Upper lobe of right lung (tissue), 1 donor: ENCODE results near the gene NLRC4. TPM values are rescaled to one million over a fixed set of nuclear protein-coding genes. Genes with fewer than 3 reads are reported as not detected.
A peak's percentile ranks its signal among the peaks of the same experiment; 100 is the strongest.
"Not testable (repeated sequence)": the region's sequence is repeated elsewhere in the genome, so short reads cannot be mapped to it uniquely, and the experiment has no call there.

Experiments used
- ATAC-seq: fragments of 200-7000 bp; cut with Tn5 transposase; one replicate; pipeline ENCODE4 v1.9.1; 2020; ENCODE audit warnings: mild to moderate bottlenecking, moderate library complexity
- DNase-seq: peaks from one replicate; pipeline ENCODE4 v3.0.0-alpha.2; 2020
- H3K27ac ChIP-seq: fragments of 200-600 bp; one replicate; pipeline ENCODE4 v1.8.0; 2022
- H3K27me3 ChIP-seq: fragments of 200-600 bp; one replicate; pipeline ENCODE4 v1.8.0; 2022; ENCODE audit warnings: mild to moderate bottlenecking
- H3K36me3 ChIP-seq: fragments of 200-600 bp; one replicate; pipeline ENCODE4 v1.8.0; 2022
- H3K4me1 ChIP-seq: fragments of 200-600 bp; one replicate; pipeline ENCODE4 v1.8.0; 2022
- H3K4me3 ChIP-seq: fragments of 200-600 bp; one replicate; pipeline ENCODE4 v1.8.0; 2022; ENCODE audit warnings: mild to moderate bottlenecking
- H3K9me3 ChIP-seq: fragments of 200-600 bp; one replicate; pipeline ENCODE4 v1.8.0; 2022
- intact Hi-C: fragments of 100-400 bp; cut with DNase I; formaldehyde crosslinking; loops from one replicate; pipeline ENCODE4 v1.11.0; 2022
- total RNA-seq: library from RNA; stranded (reverse); fragmentation: NEBNext Ultra II Directional; extraction: Animal tissue kit (Norgen Biotek cat#: 25700); gene quantifications from one replicate; pipeline ENCODE4 v1.2.1, GENCODE V29; 2021
- TF ChIP-seq, protein P1 (sequence below): fragments of 200-600 bp; IDR thresholded peaks from one replicate; pipeline ENCODE4 v1.8.0; 2022; ENCODE audit warnings: antibody characterized with exemption
- donor health status: DM: no; HTN: yes; CAD: no; lungs with severe emphysema.

NLRC4 gene
- total RNA-seq, 1 donor from 2014 or later, result 15.3 TPM

DNA sequence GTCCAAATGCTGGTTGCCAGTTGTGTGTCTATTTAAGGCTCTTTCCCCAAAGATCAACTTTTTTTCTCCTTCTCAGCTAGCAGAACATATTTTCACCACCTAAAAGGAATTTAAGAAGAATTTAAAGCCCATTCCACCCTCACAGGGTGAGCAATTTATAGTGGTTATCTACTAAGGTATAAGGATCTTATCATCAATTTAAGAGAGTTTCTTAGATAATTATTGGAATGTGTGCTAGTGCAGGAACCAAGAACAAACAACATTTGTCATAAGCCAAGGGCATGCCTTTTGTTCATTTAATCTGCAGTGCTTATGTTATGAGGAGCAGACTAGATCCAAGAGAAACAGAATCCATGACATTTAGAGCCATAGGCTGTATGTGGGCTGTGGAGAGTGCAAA lies 37.2 kb downstream of the NLRC4 start:
- H3K27ac ChIP-seq, result no peak overlapping the region
- H3K9me3 ChIP-seq, result no peaks in the 10 kb centered on the region
- intact Hi-C loops, result no loop called here
- H3K27me3 ChIP-seq, result no peaks in the 10 kb centered on the region
- H3K4me3 ChIP-seq, result no peak overlapping the region
- no peak for ATAC-seq
- TF ChIP-seq, protein P1, sequence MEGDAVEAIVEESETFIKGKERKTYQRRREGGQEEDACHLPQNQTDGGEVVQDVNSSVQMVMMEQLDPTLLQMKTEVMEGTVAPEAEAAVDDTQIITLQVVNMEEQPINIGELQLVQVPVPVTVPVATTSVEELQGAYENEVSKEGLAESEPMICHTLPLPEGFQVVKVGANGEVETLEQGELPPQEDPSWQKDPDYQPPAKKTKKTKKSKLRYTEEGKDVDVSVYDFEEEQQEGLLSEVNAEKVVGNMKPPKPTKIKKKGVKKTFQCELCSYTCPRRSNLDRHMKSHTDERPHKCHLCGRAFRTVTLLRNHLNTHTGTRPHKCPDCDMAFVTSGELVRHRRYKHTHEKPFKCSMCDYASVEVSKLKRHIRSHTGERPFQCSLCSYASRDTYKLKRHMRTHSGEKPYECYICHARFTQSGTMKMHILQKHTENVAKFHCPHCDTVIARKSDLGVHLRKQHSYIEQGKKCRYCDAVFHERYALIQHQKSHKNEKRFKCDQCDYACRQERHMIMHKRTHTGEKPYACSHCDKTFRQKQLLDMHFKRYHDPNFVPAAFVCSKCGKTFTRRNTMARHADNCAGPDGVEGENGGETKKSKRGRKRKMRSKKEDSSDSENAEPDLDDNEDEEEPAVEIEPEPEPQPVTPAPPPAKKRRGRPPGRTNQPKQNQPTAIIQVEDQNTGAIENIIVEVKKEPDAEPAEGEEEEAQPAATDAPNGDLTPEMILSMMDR, result no peak
- peaks cover 36% of the 10 kb centered on the region for H3K36me3 ChIP-seq
- DNase-seq, result no peak
- no peaks in the 10 kb centered on the region for H3K4me1 ChIP-seq

DNA sequence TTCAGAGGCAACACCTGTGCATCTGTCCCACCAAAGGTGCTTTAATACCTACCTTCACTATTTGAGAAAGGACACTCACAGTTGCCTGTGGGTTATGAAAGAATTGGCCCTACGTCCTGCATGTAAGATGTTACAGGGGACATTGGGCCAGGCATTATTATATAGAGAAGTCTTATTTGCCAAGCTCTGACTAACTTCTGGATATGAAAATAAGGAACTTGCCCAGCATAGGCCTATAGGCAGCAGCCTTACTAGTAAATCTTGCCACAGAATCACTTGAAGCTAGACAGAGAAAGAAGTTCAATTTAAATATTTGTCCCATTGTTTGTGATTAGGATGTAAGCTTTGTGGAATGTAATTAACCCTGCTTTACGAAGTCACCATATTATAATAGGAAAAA lies 41.7 kb downstream of the NLRC4 start:
- intact Hi-C loops, result no loop called here
- Histone ChIP-seq H3K9me3 (no peaks in the 10 kb centered on the region), H3K27ac (no peak overlapping the region), H3K4me1 (no peaks in the 10 kb centered on the region), H3K4me3 (no peak overlapping the region), H3K36me3 (peaks cover 68% of the 10 kb centered on the region), H3K27me3 (no peaks in the 10 kb centered on the region)
- DNase-seq (no peak), ATAC-seq (peak; percentile 25)
- TF ChIP-seq, protein P1, result no peak

DNA sequence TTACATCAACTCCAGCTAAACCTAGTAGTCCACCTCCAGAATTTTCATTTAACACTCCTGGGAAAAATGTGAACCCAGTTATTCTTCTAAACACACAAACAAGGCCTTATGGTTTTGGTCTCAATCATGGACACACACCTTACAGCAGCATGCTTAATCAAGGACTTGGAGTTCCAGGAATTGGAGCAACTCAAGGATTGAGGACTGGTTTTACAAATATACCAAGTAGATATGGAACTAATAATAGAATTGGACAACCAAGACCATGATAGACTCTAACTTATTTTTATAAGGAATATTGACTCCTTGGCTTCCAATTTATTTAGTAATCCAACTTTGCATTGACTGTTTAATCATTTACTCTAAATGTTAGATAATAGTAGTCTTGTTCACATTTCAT lies 44.2 kb downstream of the NLRC4 start:
- intact Hi-C loops, result no loop called here
- Histone ChIP-seq H3K36me3 (peaks cover 67% of the 10 kb centered on the region), H3K4me1 (no peaks in the 10 kb centered on the region), H3K27me3 (no peaks in the 10 kb centered on the region), H3K27ac (no peak overlapping the region), H3K4me3 (no peak overlapping the region), H3K9me3 (no peaks in the 10 kb centered on the region)
- DNase-seq (no peak), ATAC-seq (no peak)
- TF ChIP-seq, protein P1, result no peak

DNA sequence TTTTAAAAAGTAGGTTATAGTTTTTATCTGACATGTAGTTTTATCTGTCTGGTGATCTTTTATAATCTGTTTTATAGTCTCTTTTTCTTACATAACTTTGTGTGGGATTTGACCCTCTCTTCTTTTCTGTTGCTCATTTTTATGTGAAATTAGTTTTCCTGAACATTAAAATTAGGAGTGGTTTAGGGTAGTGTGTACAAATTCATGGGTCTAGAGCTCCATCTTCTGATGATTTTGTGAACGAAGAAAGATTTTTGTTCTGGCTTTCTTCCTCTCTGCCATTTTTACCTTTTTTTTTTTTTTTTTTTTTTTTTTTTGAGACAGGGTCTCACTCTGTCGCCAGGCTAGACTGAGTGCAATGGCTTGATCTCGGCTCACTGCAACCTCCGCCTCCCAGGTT lies 52.4 kb downstream of the NLRC4 start:
- H3K36me3 ChIP-seq, result peaks cover 23% of the 10 kb centered on the region
- H3K27me3 ChIP-seq, result no peaks in the 10 kb centered on the region
- no peaks in the 10 kb centered on the region for H3K4me1 ChIP-seq
- H3K4me3 ChIP-seq, result no peak overlapping the region
- intact Hi-C loops, result no loop called here
- no peaks in the 10 kb centered on the region for H3K9me3 ChIP-seq
- DNase-seq (no peak), ATAC-seq (no peak)
- no peak overlapping the region for H3K27ac ChIP-seq
- TF ChIP-seq, protein P1, result no peak

DNA sequence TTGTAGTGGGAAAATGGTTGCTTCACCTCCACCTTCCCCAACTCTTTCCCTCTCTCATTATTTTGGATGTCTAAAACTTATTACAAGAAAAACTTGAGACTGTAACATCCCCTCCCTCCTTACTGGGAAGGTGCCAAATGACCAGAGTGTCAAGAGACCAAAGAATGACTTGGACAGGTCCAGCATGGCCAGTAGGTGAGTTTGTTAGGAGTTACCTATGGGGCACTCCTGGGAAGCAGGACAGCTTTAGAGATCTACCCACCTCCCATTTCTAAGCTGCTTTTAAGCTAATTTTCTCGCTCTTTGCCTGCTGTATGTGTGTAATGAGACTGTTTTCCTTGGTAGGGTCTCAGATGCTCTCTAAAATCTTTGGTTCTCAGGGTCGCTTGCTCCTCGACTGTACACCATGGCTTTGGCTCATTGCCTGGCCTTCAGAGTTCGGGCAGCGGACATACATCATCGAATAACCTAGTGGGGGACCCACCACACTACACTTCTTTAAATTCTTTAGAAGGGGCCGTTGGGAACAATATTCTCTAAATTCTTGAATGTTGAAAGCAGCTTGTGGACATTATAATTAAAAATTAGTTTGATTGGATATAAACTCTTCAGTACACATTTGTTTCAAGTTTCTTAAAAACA lies 53.8 kb downstream of the NLRC4 start:
- H3K27ac ChIP-seq, result no peak overlapping the region
- no peaks in the 10 kb centered on the region for H3K9me3 ChIP-seq
- DNase-seq (no peak), ATAC-seq (no peak)
- no peaks in the 10 kb centered on the region for H3K27me3 ChIP-seq
- H3K4me1 ChIP-seq, result no peaks in the 10 kb centered on the region
- H3K36me3 ChIP-seq, result peaks cover 23% of the 10 kb centered on the region
- H3K4me3 ChIP-seq, result no peak overlapping the region
- intact Hi-C loops, result no loop called here
- TF ChIP-seq, protein P1, result no peak

DNA sequence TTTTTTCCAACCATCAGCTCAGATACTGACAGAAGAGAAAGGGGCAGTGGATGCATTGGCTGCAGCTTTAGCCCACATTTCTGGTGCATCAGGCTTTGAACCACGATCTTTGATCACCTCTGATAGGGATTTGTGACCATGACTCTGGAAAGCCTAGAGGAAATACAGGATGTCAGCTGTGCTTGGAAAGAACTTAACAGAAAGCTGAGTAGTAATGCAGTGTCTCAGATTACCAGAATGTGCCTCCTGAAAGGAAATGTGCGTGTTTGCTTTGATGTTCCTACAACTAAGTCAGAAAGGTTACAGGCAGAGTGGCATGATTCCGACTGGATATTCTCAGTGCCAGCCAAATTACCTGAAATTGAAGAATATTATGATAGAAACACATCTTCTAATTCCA lies 61.3 kb downstream of the NLRC4 start:
- intact Hi-C loops, H3K4me3 ChIP-seq, ATAC-seq, H3K27me3 ChIP-seq, H3K4me1 ChIP-seq, DNase-seq, H3K9me3 ChIP-seq, H3K27ac ChIP-seq: not testable (repeated sequence)
- H3K36me3 ChIP-seq, result peaks cover 52% of the 10 kb centered on the region
